Progenitor cell of endocrine pancreas (in vitro differentiated cells): ENCODE data around the gene MIS18A. TPM values are rescaled to one million over a fixed set of nuclear protein-coding genes. Genes with fewer than 3 reads are reported as not detected.

Source experiments
- DNase-seq: peaks from one replicate; pipeline ENCODE4 v3.0.0; 2021; ENCODE audit warnings: low spot score; ENCODE audit not compliant: unreplicated experiment
- H3K27ac Mint-ChIP-seq: 2 replicates; pipeline ENCODE4 v1.8.0; 2021; ENCODE audit warnings: mild to moderate bottlenecking, moderate library complexity, mixed read lengths
- H3K27me3 Mint-ChIP-seq: 2 replicates; pipeline ENCODE4 v1.8.0; 2021; ENCODE audit warnings: mixed read lengths
- H3K36me3 Mint-ChIP-seq: 2 replicates; pipeline ENCODE4 v1.8.0; 2022; ENCODE audit warnings: mixed read lengths; ENCODE audit not compliant: insufficient read depth
- H3K4me1 Mint-ChIP-seq: 2 replicates; pipeline ENCODE4 v1.8.0; 2021; ENCODE audit warnings: low read depth, mixed read lengths
- H3K4me3 Mint-ChIP-seq: 2 replicates; pipeline ENCODE4 v1.8.0; 2021; ENCODE audit warnings: low read depth, mild to moderate bottlenecking, moderate library complexity, mixed read lengths
- H3K9me3 Mint-ChIP-seq: 2 replicates; pipeline ENCODE4 v1.8.0; 2021; ENCODE audit warnings: low read depth, mixed read lengths
- total RNA-seq: library from RNA; stranded (reverse); gene quantifications from 2 replicates; pipeline ENCODE4 v1.2.1, GENCODE V29; 2021
- TF ChIP-seq, protein P1 (sequence below): fragments of 200-600 bp; sonication (generic); IDR thresholded peaks from one replicate; pipeline ENCODE4 v1.5.0; 2021; ENCODE audit warnings: antibody characterized with exemption, mild to moderate bottlenecking; ENCODE audit not compliant: unreplicated experiment

Gene MIS18A
- total RNA-seq, 1 donor from 2014 or later: 23.6 TPM

- Mint-ChIP-seq H3K36me3 (peaks cover 17% of the 10 kb centered on the region), H3K9me3 (no peaks in the 10 kb centered on the region), H3K4me1 (peaks cover 5% of the 10 kb centered on the region), H3K4me3 (no peak overlapping the region), H3K27ac (no peak overlapping the region), H3K27me3 (no peaks in the 10 kb centered on the region)
- no peak for DNase-seq
- TF ChIP-seq, protein P1, sequence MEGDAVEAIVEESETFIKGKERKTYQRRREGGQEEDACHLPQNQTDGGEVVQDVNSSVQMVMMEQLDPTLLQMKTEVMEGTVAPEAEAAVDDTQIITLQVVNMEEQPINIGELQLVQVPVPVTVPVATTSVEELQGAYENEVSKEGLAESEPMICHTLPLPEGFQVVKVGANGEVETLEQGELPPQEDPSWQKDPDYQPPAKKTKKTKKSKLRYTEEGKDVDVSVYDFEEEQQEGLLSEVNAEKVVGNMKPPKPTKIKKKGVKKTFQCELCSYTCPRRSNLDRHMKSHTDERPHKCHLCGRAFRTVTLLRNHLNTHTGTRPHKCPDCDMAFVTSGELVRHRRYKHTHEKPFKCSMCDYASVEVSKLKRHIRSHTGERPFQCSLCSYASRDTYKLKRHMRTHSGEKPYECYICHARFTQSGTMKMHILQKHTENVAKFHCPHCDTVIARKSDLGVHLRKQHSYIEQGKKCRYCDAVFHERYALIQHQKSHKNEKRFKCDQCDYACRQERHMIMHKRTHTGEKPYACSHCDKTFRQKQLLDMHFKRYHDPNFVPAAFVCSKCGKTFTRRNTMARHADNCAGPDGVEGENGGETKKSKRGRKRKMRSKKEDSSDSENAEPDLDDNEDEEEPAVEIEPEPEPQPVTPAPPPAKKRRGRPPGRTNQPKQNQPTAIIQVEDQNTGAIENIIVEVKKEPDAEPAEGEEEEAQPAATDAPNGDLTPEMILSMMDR: no peak
Observed at GRCh38 chr21:32304998-32305397, 26.1 kb upstream of the MIS18A start.

DNA sequence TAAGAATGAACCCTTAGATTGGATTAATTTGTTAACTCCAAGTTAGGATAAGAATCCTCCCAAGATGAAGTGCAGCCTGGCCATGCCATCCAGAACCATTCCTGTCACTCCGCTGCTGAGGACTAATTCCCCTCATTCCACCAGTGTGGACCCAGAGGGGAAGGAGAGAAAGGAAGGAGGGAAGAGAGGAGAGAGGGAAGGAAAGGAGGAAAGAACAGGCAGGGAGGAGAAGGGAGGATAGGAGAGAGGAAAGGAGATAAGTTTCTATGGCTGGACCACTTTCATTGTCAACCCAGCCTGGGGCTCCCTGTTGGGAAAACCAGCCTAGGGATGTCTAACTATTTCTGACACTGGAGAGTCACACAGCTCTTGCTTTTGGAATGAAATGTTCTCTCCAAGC is 24.5 kb upstream of the MIS18A start:
- H3K4me1 Mint-ChIP-seq: peaks cover 5% of the 10 kb centered on the region
- no peak for DNase-seq
- TF ChIP-seq, protein P1: no peak
- H3K9me3 Mint-ChIP-seq: no peaks in the 10 kb centered on the region
- no peaks in the 10 kb centered on the region for H3K27me3 Mint-ChIP-seq
- H3K27ac Mint-ChIP-seq: no peak overlapping the region
- peaks cover 18% of the 10 kb centered on the region for H3K36me3 Mint-ChIP-seq
- H3K4me3 Mint-ChIP-seq: no peak overlapping the region

- Mint-ChIP-seq H3K4me3 (no peak overlapping the region), H3K36me3 (peaks cover 18% of the 10 kb centered on the region), H3K4me1 (peaks cover 5% of the 10 kb centered on the region), H3K9me3 (no peaks in the 10 kb centered on the region), H3K27me3 (no peaks in the 10 kb centered on the region), H3K27ac (no peak overlapping the region)
- DNase-seq: no peak
- TF ChIP-seq, protein P1: no peak
Observed at GRCh38 chr21:32302560-32302959, 23.7 kb upstream of the MIS18A start.

DNA sequence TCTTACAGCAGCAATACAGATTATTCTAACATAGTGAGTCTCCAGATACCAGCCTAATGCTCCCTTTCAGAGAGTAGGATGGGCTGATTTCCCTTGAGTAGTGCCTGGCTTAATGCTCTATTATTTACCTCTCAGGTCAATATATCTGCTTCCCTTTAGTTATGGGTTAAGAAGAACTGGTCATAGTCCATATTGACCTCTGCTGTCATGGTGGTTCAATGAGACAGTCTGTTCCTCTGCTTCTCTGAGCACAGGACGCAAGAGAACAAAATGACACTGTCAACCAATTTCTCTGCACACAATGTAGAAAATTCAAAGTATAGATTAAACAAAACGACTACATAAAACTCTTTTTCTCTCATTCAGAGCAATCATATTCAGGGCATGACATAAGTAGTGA is 22.7 kb upstream of the MIS18A start:
- no peak for DNase-seq
- TF ChIP-seq, protein P1: no peak

GRCh38 chr21:32300117-32300681 is 21.4 kb upstream of the MIS18A start:
- TF ChIP-seq, protein P1: no peak
- no peaks in the 10 kb centered on the region for H3K9me3 Mint-ChIP-seq
- peak overlapping the region; percentile 73 for H3K27ac Mint-ChIP-seq
- no peak overlapping the region for H3K4me3 Mint-ChIP-seq
- H3K27me3 Mint-ChIP-seq: no peaks in the 10 kb centered on the region
- H3K4me1 Mint-ChIP-seq: peaks cover 5% of the 10 kb centered on the region
- H3K36me3 Mint-ChIP-seq: peaks cover 15% of the 10 kb centered on the region
- DNase-seq: no peak

More for the DNA sequence above, 22.7 kb upstream of the MIS18A start:
- Mint-ChIP-seq H3K4me1 (peaks cover 5% of the 10 kb centered on the region), H3K27me3 (no peaks in the 10 kb centered on the region), H3K9me3 (no peaks in the 10 kb centered on the region), H3K27ac (peak overlapping the region; percentile 46), H3K4me3 (no peak overlapping the region), H3K36me3 (peaks cover 15% of the 10 kb centered on the region)
